Brain pericyte (primary cell): ENCODE results near the gene ADAR.
A peak's percentile ranks its signal among the peaks of the same experiment; 100 is the strongest.

Experiments used
- DNase-seq: peaks from one replicate; pipeline ENCODE4 v3.0.0-alpha.2; 2012; ENCODE audit warnings: low read depth, low spot score

ADAR gene

DNA sequence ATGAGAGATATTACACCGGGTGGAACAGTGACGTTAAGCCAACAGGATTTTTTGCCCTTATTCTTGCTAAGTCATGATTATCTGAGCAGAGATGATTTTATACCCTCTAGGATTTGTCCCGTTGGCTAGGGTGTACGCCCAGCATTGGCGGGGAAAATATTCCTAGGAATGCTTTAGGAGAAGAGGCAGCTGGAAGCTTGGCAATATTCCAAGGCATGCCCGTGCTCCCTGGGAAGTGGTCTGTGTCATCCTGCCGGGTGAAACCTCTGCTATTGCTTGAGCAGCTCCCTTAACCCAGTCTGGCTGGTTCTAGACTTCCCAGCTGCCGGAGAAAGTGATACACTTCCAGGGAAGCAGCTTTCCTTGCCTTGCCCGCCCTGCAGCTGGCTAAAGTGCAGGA is 24.2 kb downstream of the ADAR start:
- DNase-seq, result no peak

DNA sequence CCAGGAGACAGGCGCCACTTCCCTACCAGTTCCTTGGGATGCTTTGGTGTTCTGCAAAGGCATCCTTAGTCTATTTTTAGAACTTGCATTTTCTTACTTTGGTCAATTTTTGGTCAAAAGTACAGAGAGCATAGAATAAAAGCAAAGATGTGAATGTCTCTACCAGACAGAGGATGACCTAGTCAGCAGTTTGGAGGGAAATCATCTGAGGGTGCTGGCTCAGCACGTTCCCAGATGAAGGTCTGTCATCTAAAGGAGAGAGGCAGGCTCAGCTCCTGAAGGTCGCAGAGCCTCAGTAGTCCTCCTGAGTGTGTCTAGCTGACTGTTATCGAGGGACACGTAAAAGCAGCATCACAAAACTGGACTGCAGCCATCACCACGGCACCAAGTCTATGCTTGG is 25.1 kb downstream of the ADAR start:
- DNase-seq, result no peak

DNA sequence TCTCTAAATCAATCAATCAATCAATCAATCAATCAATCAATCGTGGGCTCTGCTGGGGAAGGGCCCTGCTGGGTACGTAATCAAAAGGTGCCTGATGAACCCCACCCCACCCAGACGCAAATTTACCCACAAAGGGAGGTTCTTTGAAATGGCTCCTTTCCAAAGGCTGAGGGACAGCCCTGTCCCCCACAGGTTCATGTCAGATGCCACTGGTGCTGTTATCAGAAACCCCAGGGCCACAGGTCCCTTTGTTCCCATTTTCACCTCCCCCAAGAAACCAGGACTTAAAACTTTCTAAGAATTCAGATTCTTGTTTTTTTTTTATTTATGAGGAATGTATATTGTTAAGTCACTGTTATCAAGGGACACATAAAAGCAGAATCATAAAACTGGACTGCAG is 26.2 kb downstream of the ADAR start:
- no peak for DNase-seq

DNA sequence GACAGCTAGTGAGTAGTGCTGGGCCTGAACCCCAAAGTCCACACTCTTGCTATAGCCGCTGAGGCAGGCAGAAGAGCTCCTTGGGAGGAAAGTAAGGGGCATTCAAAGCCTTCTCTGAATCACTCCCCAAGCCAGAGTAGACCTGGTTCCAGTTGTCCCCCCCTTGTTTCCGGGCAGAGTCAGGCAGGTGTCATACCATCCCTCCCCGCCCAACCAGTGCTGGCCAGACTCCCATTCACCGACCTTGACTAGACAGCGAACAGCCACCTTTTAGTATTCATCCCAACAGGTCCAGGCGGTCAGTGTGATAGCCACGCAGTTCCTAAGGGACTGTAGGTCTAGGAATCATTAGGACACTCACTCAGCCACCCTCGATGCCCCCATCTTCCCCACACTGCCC is 28.6 kb downstream of the ADAR start:
- no peak for DNase-seq

DNA sequence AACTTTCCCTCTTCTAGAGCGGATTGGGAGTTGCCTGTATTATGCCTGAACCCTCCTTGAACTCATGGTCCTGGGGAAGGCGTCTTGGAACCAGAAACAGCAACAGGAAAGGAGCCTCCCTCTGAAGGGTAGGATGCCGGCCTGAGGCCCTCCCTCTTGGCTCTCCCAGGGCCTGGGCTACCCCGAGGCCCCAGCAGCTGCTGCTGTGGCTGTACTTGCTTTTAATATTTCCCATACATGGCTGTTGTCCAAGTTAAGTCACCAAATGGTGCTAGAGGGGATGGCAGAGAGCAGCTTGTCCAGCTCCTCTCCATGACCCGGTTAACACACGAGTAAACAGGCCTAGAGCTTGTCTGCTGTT is 29.9 kb downstream of the ADAR start:
- no peak for DNase-seq

DNA sequence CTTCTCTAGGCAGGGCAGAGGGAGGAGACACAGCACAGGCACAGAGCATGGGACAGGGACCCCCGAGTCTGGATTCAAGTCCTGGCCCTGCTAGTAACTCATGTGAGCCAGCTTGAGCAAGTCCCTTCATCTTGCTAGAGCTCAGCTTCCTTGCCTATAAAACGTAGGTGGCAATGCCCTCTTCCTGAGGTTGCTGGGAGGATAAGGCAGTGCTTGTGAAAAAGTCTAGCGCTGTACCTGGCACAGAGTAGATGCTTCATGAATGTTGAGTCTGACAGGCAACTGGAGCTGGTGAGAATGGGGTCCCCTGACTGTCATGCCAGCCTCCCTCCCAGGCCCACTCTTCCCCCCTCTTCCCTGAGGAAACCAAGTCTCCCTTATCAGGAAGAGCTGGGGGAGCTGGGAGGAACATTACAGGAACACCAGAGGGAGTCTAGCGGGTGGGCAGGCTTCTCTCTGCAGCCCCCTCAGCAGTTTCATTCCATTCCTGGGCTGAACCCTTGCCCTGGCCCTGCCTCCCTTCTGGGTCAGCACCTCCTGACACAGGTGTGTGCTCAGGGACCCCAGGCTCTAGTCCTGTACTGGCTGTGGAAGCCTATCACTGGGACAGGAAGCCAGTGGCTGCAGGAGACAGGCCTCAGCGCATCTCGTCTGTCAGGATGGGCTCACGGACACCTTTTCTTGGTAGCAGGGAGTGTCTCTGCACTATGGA is 30.5 kb downstream of the ADAR start:
- DNase-seq, result no peak

DNA sequence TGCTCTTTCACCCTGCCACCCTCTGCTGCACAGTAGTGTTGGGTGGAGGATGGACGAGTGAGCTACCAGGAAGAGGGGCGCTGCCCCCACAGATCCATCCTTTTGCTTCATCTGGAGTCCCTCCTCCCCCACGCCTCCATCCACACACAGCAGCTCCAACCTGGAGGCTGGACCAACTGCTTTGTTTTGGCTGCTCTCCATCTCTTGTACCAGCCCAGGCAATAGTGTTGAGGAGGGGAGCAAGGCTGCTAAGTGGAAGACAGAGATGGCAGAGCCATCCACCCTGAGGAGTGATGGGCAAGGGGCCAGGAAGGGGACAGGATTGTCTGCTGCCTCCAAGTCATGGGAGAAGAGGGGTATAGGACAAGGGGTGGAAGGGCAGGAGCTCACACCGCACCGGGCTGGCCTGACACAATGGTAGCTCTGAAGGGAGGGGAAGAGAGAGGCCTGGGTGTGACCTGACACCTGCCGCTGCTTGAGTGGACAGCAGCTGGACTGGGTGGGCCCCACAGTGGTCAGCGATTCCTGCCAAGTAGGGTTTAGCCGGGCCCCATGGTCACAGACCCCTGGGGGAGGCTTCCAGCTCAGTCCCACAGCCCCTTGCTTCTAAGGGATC is 31.9 kb downstream of the ADAR start:
- no peak for DNase-seq

DNA sequence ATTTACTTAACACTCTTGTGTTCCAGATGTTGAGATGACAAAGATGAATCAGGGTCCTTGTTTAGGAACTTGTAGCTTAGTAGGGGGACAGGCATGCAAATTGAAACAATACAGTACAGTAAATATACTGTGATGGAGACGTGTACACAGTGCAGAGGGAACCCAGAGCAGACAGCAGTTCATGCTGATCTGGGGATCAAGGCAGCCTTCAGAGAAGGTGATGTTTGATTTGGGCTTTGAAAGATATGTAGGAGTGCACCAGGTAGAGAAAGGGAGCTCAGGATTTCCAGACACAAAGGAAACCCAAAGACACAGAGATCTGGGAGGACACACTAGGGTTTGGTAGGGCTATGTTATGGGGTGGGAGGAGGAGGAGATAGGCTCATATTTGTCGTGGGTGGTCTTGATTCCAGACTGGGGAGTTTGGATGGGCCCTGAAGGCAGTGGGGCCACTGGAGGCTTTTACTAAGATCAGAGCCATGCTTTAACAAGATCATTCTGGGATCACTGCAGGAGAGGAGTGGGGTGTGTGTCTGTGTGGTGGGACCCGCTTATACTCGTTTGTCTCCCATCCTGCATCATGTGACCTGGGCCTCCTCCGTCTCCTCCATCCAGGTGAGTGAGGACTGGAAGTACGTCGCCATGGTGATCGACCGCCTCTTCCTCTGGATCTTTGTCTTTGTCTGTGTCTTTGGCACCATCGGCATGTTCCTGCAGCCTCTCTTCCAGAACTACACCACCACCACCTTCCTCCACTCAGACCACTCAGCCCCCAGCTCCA is 32.6 kb downstream of the ADAR start:
- DNase-seq, result no peak

DNA sequence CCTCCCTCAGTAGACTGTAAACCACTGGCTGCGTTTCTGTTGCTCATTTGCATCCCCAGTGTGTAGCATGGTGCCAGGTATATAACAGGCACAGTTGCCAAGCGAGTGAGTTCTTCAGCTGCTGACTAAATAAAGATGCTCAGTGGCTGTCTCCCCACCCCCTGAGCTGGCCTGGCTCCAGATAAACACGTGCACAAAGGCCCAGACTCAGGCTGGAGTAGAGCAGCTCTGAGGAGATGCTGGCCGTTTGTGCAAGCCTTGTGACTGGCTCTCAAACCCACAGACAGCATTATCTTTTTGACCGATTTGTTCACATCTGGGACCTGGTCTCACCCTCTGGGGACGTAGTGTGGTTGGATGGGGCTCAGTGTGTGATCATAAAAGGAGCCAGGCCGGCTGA is 33.3 kb downstream of the ADAR start:
- no peak for DNase-seq

DNA sequence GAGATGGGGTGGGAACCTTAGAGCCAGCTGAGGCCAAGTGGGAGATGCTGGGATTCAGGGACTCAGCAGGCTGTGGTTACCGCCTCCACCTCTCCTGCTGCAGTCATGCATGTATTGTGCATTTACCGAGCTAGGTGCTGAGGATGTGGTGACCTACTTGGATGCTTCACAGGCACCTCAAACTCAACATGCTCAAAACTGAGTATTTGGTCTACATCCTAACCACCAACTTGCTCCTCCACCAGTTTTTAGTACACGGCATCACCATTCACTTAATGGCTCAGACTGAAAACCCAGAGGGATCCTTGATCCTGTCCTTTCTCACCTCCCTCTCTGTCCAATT is 34.8 kb downstream of the ADAR start:
- DNase-seq, result no peak

DNA sequence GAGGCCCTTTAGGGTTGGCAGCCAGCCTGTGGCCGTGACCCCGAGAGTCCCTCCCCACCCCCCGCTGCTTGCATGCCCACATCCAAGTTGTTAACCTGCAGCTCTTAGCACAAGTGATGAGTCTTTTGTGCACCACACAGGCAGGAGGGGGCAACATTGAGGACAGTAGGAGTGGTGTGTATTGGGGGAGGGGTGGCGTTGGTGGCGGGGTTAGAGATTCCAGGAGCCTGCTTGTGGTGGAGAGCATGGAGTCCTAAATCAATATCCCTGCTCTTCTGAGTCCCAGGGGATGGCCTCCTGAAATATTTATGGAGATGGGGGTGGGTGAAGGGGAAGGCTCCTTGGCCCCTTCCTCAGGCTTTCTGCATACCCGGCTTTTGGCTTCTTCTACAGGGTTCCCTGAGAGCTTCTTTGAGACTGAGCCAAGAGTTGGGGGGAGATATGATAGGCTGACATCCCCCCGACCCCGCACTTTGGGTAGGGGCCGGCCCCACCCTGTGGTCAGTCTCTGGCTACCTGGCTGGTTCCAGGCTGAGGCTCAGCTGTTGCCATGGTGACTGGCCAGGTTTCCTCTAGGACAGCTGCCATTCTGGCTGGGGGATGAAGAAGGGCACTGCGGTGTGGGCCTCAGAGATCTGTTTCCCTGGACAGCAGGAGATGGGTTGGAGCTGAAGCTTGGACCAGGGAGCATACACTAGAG is 35.4 kb downstream of the ADAR start:
- no peak for DNase-seq

DNA sequence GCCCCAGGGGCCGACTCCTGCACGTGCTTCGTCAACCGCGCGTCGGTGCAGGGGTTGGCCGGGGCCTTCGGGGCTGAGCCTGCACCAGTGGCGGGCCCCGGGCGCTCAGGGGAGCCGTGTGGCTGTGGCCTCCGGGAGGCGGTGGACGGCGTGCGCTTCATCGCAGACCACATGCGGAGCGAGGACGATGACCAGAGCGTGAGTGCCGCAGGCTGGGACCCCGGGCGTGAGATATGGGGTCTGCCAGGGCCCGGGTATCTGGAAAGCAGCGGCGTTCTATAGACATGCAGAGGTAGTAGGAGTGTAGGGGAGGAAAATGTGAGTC is 36.1 kb downstream of the ADAR start:
- no peak for DNase-seq

DNA sequence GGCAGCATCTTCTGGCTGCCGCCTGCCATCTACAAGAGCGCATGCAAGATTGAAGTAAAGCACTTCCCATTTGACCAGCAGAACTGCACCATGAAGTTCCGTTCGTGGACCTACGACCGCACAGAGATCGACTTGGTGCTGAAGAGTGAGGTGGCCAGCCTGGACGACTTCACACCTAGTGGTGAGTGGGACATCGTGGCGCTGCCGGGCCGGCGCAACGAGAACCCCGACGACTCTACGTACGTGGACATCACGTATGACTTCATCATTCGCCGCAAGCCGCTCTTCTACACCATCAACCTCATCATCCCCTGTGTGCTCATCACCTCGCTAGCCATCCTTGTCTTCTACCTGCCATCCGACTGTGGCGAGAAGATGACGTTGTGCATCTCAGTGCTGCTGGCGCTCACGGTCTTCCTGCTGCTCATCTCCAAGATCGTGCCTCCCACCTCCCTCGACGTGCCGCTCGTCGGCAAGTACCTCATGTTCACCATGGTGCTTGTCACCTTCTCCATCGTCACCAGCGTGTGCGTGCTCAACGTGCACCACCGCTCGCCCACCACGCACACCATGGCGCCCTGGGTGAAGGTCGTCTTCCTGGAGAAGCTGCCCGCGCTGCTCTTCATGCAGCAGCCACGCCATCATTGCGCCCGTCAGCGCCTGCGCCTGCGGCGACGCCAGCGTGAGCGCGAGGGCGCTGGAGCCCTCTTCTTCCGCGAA is 36.6 kb downstream of the ADAR start:
- DNase-seq, result no peak

DNA sequence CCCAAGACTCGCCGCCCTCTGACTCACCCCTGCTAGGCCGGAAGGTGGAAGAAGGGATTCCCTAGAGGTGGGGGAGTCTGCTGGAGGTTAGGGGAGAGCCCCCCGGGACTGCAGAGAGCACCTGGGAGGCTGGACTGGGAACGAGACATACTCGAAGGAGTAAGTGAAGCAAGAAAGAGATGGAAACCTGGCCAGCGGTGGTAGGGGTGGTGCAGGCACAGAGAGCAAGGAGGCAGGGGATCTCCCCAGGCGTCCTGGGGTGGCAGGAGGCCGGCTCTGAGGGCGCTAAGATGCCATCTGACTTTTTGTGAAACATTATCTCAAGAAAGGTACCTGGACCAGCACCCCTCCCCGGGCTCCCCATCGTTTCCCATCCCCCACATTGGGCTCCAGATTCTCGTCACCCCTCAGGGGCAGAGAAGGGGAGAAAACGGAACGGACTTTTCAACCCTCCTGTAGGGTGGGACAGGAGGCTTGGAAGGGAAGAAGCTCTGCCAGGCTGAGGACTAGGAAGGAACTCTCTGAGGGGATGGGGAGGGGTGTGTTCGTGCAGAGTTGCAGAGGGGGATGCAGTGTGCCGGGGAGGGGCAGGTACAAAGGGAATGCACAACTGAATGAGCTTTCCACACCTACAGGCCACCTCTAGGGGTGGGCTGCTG is 39.7 kb downstream of the ADAR start:
- no peak for DNase-seq

DNA sequence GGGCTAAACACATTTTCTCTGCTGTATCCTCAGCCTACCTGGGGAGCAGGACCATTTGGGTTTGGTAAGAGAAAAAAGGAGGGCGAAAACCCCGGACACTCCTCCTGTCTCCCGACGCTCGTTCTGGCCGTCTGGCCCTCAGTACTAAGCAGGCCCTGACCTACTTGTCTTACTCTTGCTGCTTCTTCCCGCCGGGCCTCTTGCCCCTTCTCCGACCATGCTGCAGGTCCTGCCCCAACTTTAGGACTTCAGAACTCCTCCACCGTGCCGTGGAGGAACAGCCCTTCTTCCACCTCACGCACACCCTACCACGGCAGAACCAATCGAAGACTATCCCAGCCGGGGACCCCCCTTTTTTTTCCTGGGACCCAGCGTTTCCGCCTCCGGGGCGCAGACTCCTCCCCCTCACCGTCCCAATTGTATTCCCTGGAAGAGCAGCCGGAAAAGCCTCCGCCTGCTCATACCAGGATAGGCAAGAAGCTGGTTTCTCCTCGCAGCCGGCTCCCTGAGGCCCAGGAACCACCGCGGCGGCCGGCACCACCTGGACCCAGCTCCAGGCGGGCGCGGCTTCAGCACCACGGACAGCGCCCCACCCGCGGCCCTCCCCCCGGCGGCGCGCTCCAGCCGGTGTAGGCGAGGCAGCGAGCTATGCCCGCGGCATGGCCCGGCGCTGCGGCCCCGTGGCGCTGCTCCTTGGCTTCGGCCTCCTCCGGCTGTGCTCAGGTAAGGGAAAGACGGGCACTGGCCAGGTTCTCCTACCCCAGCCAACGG is 40.4 kb downstream of the ADAR start, which contains the start of gene CHRNB2:
Gene CHRNB2, plus strand, starts transcription at position 393 of the 771 bp plus-strand sequence. Its CDS starts 267 bp downstream, at position 660.
- no peak for DNase-seq

DNA sequence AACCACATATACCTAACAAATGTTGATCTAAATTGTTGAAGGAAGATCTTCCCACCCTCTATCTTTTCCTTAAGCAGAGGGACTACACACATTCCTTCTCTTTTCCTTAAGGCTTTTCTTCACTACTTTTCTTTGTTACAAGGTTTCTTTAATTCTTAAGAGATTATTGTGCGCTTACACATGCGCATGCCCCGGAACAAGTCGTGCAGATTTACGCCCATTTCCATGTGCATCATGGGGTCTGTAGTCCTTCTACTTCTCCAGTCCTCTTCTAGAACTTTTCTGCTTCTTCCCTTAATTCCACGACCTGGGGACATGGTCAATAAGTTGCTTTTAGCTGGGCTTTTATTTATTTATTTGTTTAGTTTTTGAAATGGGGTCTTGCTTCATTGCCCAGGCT is 42.1 kb downstream of the ADAR start:
- DNase-seq, result no peak

DNA sequence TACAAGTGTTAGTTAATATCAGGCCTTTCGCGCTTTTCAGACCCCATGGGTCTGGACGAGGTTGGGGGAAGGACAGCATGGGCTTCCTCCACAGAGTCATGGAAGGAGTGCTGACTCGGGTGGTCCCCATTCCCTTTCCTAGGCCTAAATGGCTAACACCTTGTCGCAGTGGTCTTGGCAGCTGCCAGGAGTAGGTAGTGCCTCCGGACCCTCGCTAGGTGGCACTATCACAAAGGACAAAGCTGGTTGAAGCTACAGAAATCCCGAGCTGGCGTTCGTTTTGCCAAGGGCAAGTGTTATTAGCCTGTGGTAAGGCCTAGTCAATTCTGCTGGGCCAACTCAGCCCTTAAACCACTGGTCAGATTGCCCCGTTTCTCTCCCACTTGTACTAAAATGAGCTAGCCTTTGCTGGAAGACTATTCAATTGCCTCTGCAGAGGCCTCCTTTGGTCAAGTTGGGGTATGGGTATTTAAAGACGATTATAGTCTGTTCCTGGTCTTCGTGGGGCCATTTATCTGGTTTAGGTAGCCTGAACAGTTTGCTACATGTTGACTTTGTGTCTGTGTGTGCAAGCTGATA is 48.4 kb downstream of the ADAR start:
- DNase-seq, result peak; percentile 75

DNA sequence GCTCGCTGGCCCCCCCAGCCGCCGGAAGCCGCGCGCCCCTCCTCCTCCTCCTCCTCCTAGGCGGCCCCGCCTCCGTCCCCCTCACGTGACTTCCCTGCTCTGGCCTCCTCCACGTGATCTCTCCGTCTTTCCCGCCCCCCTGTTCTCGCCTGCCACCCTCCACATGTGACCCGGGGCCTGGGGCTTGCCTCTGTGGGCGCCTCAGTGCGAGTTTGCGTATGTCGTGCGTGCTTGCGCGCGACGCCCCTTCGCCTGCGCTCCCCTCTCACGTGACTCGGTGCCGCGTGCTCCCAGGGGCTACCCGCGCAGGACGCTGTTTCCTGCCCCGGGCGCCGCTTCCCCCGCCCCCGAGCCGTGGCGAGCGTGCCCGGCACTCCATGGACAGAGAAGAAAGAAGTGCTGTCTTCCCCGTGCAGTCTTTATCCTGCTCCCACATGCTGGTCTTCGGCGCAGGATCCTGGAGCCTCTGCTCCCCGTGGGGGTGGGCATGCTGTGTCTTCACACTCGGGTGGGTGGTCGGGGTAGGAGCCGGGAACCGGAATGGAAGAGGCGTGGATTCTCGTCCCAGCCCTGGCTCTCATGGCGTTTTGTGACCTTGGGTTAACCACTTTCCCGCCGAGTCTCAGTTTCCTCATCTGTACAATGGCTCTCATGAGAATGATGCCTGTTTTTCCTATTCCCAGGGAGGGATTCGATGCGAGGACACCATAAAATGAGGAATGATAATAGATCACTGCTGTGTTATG is 49.1 kb downstream of the ADAR start:
- peak; percentile 98 for DNase-seq

DNA sequence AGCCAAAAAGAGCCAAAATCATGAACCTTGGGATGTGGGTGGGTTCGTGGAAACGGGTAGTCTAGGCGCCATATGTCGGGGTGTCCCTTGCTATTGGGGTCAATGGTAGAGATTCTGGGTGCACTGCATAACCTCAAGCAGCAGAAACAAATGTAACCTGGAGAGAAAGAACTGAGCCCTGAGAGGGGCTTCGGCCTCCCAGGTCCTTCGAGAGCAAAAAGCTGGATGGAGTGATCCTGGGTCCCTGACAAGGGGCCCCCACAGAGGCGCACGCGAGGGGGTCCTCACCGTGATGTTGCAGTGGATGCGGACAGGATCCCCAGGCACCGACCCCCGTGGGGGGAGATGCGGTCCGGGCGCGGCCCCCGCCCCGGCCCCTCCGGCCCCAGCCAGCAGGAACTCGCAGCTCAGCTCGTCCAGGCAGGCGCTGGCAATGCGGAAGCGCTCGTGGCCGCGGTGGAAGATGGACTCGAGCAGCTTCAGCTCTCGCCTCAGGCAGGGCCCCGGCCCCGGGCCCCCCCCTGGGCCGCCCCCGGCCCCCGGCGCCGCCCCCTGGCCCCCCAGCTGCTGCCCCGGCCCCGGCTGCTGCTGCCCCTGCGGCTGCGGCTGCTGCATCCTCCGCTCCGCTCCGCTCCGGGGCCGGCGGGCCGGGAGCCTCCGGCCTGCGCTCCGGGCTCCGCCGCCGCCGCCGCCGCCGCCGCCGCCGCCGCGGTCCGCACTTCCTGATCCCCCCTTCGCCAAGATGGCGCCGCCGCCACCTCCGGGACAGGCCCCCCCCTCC is 49.9 kb downstream of the ADAR start, which contains the start of gene UBE2Q1:
Gene UBE2Q1, minus strand, starts transcription at position 724 of the 781 bp plus-strand sequence. Its CDS starts 109 bp downstream, at position 615.
- DNase-seq, result no peak
